Astrocyte (in vitro differentiated cells and primary cell): ENCODE measurements around the gene C19orf44. TPM values are rescaled to one million over a fixed set of nuclear protein-coding genes. Genes with fewer than 3 reads are reported as not detected.

Experiments used
- DNase-seq: peaks from one replicate; pipeline ENCODE4 v3.0.0-alpha.2; 2010; ENCODE audit warnings: low read depth
- FAIRE-seq: peaks from 2 replicates; lab custom pipeline; 2011; peaks lifted over from hg19 to GRCh38; lab: Jason Lieb, UNC
- H2AFZ ChIP-seq: 2 replicates; pipeline ENCODE4 v1.6.0; 2012; ENCODE audit warnings: low read depth, low read length, inconsistent platforms
- H3K27ac ChIP-seq: 2 replicates; pipeline ENCODE4 v1.5.1; 2011; ENCODE audit warnings: low read depth, low read length, inconsistent platforms
- H3K27me3 ChIP-seq: 2 replicates; pipeline ENCODE4 v1.6.0; 2011; ENCODE audit warnings: low read length, inconsistent platforms; ENCODE audit not compliant: insufficient read depth
- H3K36me3 ChIP-seq: 2 replicates; pipeline ENCODE4 v1.5.1; 2011; ENCODE audit warnings: low read length, inconsistent platforms; ENCODE audit not compliant: insufficient read depth
- H3K4me1 ChIP-seq: 2 replicates; pipeline ENCODE4 v1.5.1; 2011; ENCODE audit warnings: low read length, inconsistent platforms; ENCODE audit not compliant: insufficient read depth
- H3K4me2 ChIP-seq: 2 replicates; pipeline ENCODE4 v1.6.0; 2012; ENCODE audit warnings: low read length, inconsistent platforms
- H3K4me3 ChIP-seq: 2 replicates; pipeline ENCODE4 v1.5.1; 2011; ENCODE audit warnings: low read depth, mild to moderate bottlenecking, low read length, inconsistent platforms; ENCODE audit not compliant: insufficient read depth
- H3K79me2 ChIP-seq: 2 replicates; pipeline ENCODE4 v1.6.0; 2012; ENCODE audit warnings: mild to moderate bottlenecking, low read length, inconsistent platforms; ENCODE audit not compliant: insufficient read depth
- H3K9ac ChIP-seq: 2 replicates; pipeline ENCODE4 v1.6.0; 2012; ENCODE audit warnings: mild to moderate bottlenecking, low read length, inconsistent platforms
- H3K9me3 ChIP-seq: 2 replicates; pipeline ENCODE4 v1.5.1; 2012; ENCODE audit warnings: low read depth, mild to moderate bottlenecking, low read length, inconsistent platforms; ENCODE audit not compliant: insufficient read depth
- H4K20me1 ChIP-seq: 2 replicates; pipeline ENCODE4 v1.6.0; 2012; ENCODE audit warnings: low read length, inconsistent platforms; ENCODE audit not compliant: insufficient read depth
- H3K27ac Mint-ChIP-seq: one replicate; pipeline ENCODE4 v1.8.0; 2021; ENCODE audit warnings: mild to moderate bottlenecking, mixed read lengths; ENCODE audit not compliant: unreplicated experiment
- H3K27me3 Mint-ChIP-seq: one replicate; pipeline ENCODE4 v1.8.0; 2021; ENCODE audit warnings: low read depth, mixed read lengths; ENCODE audit not compliant: unreplicated experiment
- H3K36me3 Mint-ChIP-seq: one replicate; pipeline ENCODE4 v1.8.0; 2021; ENCODE audit warnings: low read depth, mixed read lengths; ENCODE audit not compliant: unreplicated experiment
- H3K4me1 Mint-ChIP-seq: one replicate; pipeline ENCODE4 v1.8.0; 2021; ENCODE audit warnings: low read depth, mixed read lengths; ENCODE audit not compliant: unreplicated experiment
- H3K4me3 Mint-ChIP-seq: one replicate; pipeline ENCODE4 v1.8.0; 2021; ENCODE audit warnings: mild to moderate bottlenecking, moderate library complexity, mixed read lengths; ENCODE audit not compliant: unreplicated experiment
- H3K9me3 Mint-ChIP-seq: one replicate; pipeline ENCODE4 v1.8.0; 2021; ENCODE audit warnings: mild to moderate bottlenecking, mixed read lengths; ENCODE audit not compliant: unreplicated experiment
- EZH2 ChIP-seq: IDR thresholded peaks from 2 replicates; pipeline ENCODE4 v1.6.1; 2012; ENCODE audit warnings: mild to moderate bottlenecking, low read length, inconsistent platforms; ENCODE audit not compliant: insufficient read depth
- total RNA-seq: library from RNA; stranded (reverse); gene quantifications from 2 replicates; pipeline ENCODE4 v1.2.1, GENCODE V29; 2021
- TF ChIP-seq, protein P1 (sequence below): IDR thresholded peaks from 2 replicates; pipeline ENCODE4 v1.5.1; 2011; ENCODE audit warnings: low read depth, mild to moderate bottlenecking, inconsistent platforms, low read length, moderate library complexity; ENCODE audit not compliant: insufficient read depth

C19orf44 gene
- total RNA-seq, 1 donor from 2014 or later = 5.0 TPM

DNA sequence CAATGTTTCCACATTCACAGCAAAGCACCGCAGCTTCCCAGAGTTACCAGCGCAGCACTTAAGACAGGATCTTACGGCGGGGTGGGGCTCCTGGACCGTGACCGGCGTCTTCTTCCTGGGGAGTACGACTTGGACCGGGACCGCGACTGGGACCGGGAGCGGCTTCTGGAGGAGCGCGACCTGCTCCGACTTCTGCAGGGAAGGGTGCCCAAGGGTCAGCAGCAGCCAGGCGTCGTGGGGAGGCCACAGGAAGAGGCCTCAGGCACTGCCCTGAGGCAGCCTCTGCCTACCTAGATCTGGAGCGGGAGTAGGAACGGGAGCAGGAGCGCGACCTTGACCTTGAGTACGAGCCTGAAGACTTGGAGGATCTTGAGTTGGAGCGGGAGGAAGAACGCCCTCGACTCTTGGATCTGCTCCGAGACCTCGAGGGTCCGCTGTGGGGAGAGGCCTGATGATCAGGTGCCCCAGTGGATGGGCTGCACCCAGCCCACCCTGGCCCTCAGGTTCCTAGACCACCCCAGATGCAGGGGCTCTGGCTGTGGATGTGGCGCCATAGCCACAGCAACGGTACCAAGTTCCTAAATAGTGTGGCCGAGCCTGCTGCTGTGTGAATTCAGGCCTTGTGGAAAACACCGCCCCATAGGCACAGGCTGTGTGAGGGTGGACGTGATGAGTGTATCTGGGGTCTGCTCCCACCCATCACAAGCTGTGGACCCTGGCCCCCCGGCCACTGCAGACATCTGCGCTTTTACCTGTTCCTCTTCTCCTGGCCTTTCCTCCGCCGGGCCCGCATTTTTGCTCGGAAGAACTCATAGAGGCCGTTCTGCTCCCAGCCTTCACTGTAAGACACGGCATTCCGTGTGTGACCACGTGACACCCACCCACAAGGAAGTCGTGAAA lies 24.1 kb downstream of the C19orf44 start:
- no peaks in the 10 kb centered on the region for H3K4me1 Mint-ChIP-seq
- Histone ChIP-seq H3K36me3 (peaks cover 22% of the 10 kb centered on the region), H3K4me3 (no peak overlapping the region), H3K27ac (no peak overlapping the region), H2AFZ (no peak overlapping the region), H3K27me3 (no peaks in the 10 kb centered on the region), H3K4me1 (no peaks in the 10 kb centered on the region), H3K9ac (no peak overlapping the region), H3K4me2 (no peak overlapping the region), H3K9me3 (no peaks in the 10 kb centered on the region), H4K20me1 (peaks cover 45% of the 10 kb centered on the region), H3K79me2 (peaks cover 3% of the 10 kb centered on the region)
- H3K36me3 Mint-ChIP-seq = peaks cover 10% of the 10 kb centered on the region
- FAIRE-seq (no peak), DNase-seq (no peak)
- TF ChIP-seq, protein P1, sequence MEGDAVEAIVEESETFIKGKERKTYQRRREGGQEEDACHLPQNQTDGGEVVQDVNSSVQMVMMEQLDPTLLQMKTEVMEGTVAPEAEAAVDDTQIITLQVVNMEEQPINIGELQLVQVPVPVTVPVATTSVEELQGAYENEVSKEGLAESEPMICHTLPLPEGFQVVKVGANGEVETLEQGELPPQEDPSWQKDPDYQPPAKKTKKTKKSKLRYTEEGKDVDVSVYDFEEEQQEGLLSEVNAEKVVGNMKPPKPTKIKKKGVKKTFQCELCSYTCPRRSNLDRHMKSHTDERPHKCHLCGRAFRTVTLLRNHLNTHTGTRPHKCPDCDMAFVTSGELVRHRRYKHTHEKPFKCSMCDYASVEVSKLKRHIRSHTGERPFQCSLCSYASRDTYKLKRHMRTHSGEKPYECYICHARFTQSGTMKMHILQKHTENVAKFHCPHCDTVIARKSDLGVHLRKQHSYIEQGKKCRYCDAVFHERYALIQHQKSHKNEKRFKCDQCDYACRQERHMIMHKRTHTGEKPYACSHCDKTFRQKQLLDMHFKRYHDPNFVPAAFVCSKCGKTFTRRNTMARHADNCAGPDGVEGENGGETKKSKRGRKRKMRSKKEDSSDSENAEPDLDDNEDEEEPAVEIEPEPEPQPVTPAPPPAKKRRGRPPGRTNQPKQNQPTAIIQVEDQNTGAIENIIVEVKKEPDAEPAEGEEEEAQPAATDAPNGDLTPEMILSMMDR = no peak
- no peak for TF ChIP-seq EZH2
- H3K4me3 Mint-ChIP-seq = no peak overlapping the region
- H3K9me3 Mint-ChIP-seq = no peaks in the 10 kb centered on the region
- no peaks in the 10 kb centered on the region for H3K27me3 Mint-ChIP-seq
- H3K27ac Mint-ChIP-seq = no peak overlapping the region

GRCh38 chr19:16520986-16521624 lies 24.9 kb downstream of the C19orf44 start:
- Histone ChIP-seq H3K27ac (no peak overlapping the region), H3K4me2 (no peak overlapping the region), H2AFZ (no peak overlapping the region), H3K27me3 (no peaks in the 10 kb centered on the region), H3K4me1 (no peaks in the 10 kb centered on the region), H3K9me3 (no peaks in the 10 kb centered on the region), H3K4me3 (no peak overlapping the region), H3K79me2 (peaks cover 6% of the 10 kb centered on the region), H4K20me1 (peaks cover 45% of the 10 kb centered on the region), H3K9ac (no peak overlapping the region), H3K36me3 (peaks cover 22% of the 10 kb centered on the region)
- FAIRE-seq = no peak
- H3K9me3 Mint-ChIP-seq = no peaks in the 10 kb centered on the region
- peaks cover 10% of the 10 kb centered on the region for H3K36me3 Mint-ChIP-seq
- no peak overlapping the region for H3K27ac Mint-ChIP-seq
- H3K4me3 Mint-ChIP-seq = no peak overlapping the region
- no peaks in the 10 kb centered on the region for H3K4me1 Mint-ChIP-seq
- H3K27me3 Mint-ChIP-seq = no peaks in the 10 kb centered on the region
- TF ChIP-seq, protein P1 = no peak
- TF ChIP-seq EZH2 = no peak
- no peak for DNase-seq
